WTC11 (cell line): ENCODE data around the gene TERB2. TPM values are rescaled to one million over a fixed set of nuclear protein-coding genes. Genes with fewer than 3 reads are reported as not detected.

Experiments
- ATAC-seq: fragments of 200-7000 bp; cut with Tn5 transposase; 2 replicates; pipeline ENCODE4 v1.10.0; 2021; ENCODE audit warnings: mild to moderate bottlenecking, moderate library complexity
- Bru-seq: library from RNA; stranded (reverse); fragments of 400-500 nt; gene quantifications from one replicate; lab custom pipeline; 2021; lab: Mats Ljungman, UMichigan
- CTCF ChIA-PET: fragments of 300-600 bp; sonication (Branson Sonifier 250); formaldehyde crosslinking; loops from one replicate; lab custom pipeline; 2021; ENCODE audit warnings: antibody characterized with exemption; lab: Charles Lee
- POLR2A ChIA-PET: fragments of 350-600 bp; sonication (Branson Sonifier 250); formaldehyde crosslinking; loops from one replicate; lab custom pipeline; 2021; ENCODE audit warnings: antibody characterized with exemption; lab: Charles Lee
- DNase-seq: peaks from one replicate; pipeline ENCODE4 v3.0.0; 2021; ENCODE audit warnings: low spot score
- H3K27ac Mint-ChIP-seq: 2 replicates; pipeline ENCODE4 v1.8.0; 2021; ENCODE audit warnings: mixed read lengths
- H3K27me3 Mint-ChIP-seq: 2 replicates; pipeline ENCODE4 v1.8.0; 2021; ENCODE audit warnings: low read depth, mild to moderate bottlenecking, moderate library complexity, mixed read lengths
- H3K36me3 Mint-ChIP-seq: 2 replicates; pipeline ENCODE4 v1.8.0; 2021; ENCODE audit warnings: mixed read lengths
- H3K4me1 Mint-ChIP-seq: 2 replicates; pipeline ENCODE4 v1.8.0; 2022; ENCODE audit warnings: mixed read lengths
- H3K4me3 Mint-ChIP-seq: 2 replicates; pipeline ENCODE4 v1.8.0; 2021; ENCODE audit warnings: mild to moderate bottlenecking, moderate library complexity, mixed read lengths
- H3K9me3 Mint-ChIP-seq: 2 replicates; pipeline ENCODE4 v1.8.0; 2021; ENCODE audit warnings: mixed read lengths
- AFF4 ChIP-seq: sonication (generic); formaldehyde crosslinking; IDR thresholded peaks from 2 replicates; pipeline ENCODE4 v1.8.1; 2023; ENCODE audit warnings: mild to moderate bottlenecking, missing genetic modification reagents, borderline replicate concordance
- AR ChIP-seq: fragments of 250-450 bp; sonication (Bioruptor Pico); IDR thresholded peaks from 2 replicates; pipeline ENCODE4 v1.9.0; 2021; ENCODE audit warnings: mild to moderate bottlenecking
- ATF3 ChIP-seq: sonication (generic); formaldehyde crosslinking; conservative IDR thresholded peaks from 2 replicates; pipeline ENCODE4 v1.8.1; 2022; ENCODE audit warnings: mild to moderate bottlenecking, missing genetic modification reagents
- CDX4 ChIP-seq: fragments of 250-450 bp; sonication (Bioruptor Pico); IDR thresholded peaks from 2 replicates; pipeline ENCODE4 v1.9.0; 2021; ENCODE audit warnings: moderate library complexity, mild to moderate bottlenecking, inconsistent platforms, borderline replicate concordance
- E2F1 ChIP-seq: sonication (generic); formaldehyde crosslinking; IDR thresholded peaks from 2 replicates; pipeline ENCODE4 v1.8.0; 2022; ENCODE audit warnings: mild to moderate bottlenecking, missing genetic modification reagents
- ELF4 ChIP-seq: sonication (generic); formaldehyde crosslinking; IDR thresholded peaks from 2 replicates; pipeline ENCODE4 v1.8.1; 2022; ENCODE audit warnings: low read depth, mild to moderate bottlenecking, moderate library complexity, missing genetic modification reagents
- GABPB1 ChIP-seq: sonication (generic); formaldehyde crosslinking; IDR thresholded peaks from 2 replicates; pipeline ENCODE4 v1.8.1; 2023; ENCODE audit warnings: mild to moderate bottlenecking, missing genetic modification reagents
- NFYB ChIP-seq: sonication (generic); formaldehyde crosslinking; conservative IDR thresholded peaks from 2 replicates; pipeline ENCODE4 v1.8.0; 2022; ENCODE audit warnings: low read depth, missing genetic modification reagents
- NR1H2 ChIP-seq: sonication (generic); formaldehyde crosslinking; IDR thresholded peaks from 2 replicates; pipeline ENCODE4 v1.9.0; 2021; ENCODE audit warnings: mild to moderate bottlenecking, moderate library complexity, missing genetic modification reagents
- NR2C2 ChIP-seq: sonication (generic); formaldehyde crosslinking; IDR thresholded peaks from 2 replicates; pipeline ENCODE4 v1.8.0; 2022; ENCODE audit warnings: mild to moderate bottlenecking, missing genetic modification reagents
- PREB ChIP-seq: sonication (generic); formaldehyde crosslinking; IDR thresholded peaks from 2 replicates; pipeline ENCODE4 v1.8.1; 2022; ENCODE audit warnings: mild to moderate bottlenecking, missing genetic modification reagents, moderate library complexity, borderline replicate concordance
- SP1 ChIP-seq: sonication (generic); formaldehyde crosslinking; conservative IDR thresholded peaks from 2 replicates; pipeline ENCODE4 v1.8.1; 2022; ENCODE audit warnings: missing genetic modification reagents
- TEAD1 ChIP-seq: sonication (generic); formaldehyde crosslinking; IDR thresholded peaks from 2 replicates; pipeline ENCODE4 v1.8.0; 2022; ENCODE audit warnings: mild to moderate bottlenecking, missing genetic modification reagents
- TEAD4 ChIP-seq: sonication (generic); formaldehyde crosslinking; IDR thresholded peaks from 2 replicates; pipeline ENCODE4 v1.8.0; 2022; ENCODE audit warnings: mild to moderate bottlenecking, missing genetic modification reagents
- ZNF219 ChIP-seq: sonication (generic); formaldehyde crosslinking; IDR thresholded peaks from 2 replicates; pipeline ENCODE4 v1.8.0; 2023; ENCODE audit warnings: missing genetic modification reagents, mild to moderate bottlenecking, borderline replicate concordance
- ZNF232 ChIP-seq: sonication (generic); formaldehyde crosslinking; IDR thresholded peaks from 2 replicates; pipeline ENCODE4 v1.8.0; 2022; ENCODE audit warnings: mild to moderate bottlenecking, missing genetic modification reagents
- ZNF317 ChIP-seq: sonication (generic); formaldehyde crosslinking; IDR thresholded peaks from 2 replicates; pipeline ENCODE4 v1.8.1; 2023; ENCODE audit warnings: low read depth, mild to moderate bottlenecking, moderate library complexity, missing genetic modification reagents, borderline replicate concordance
- ZNF416 ChIP-seq: fragments of 250-450 bp; sonication (Bioruptor Pico); IDR thresholded peaks from 2 replicates; pipeline ENCODE4 v1.9.0; 2021; ENCODE audit warnings: mild to moderate bottlenecking, inconsistent platforms
- ZNF425 ChIP-seq: fragments of 250-450 bp; sonication (Bioruptor Pico); conservative IDR thresholded peaks from 2 replicates; pipeline ENCODE4 v1.9.0; 2021; ENCODE audit warnings: mild to moderate bottlenecking
- long read RNA-seq, 3 experiments: library from RNA in 1 of 3; library from capped mRNA in 1 of 3; library from polyadenylated mRNA in 1 of 3; unstranded in 2 of 3; stranded (forward) in 1 of 3; transcript quantifications; one replicate each; pipeline ENCODE4 v2.0.0, GENCODE V29; 2021
- total RNA-seq: library from RNA; stranded (reverse); gene quantifications from 3 replicates; pipeline ENCODE4 v1.2.3, GENCODE V29; 2021

Gene TERB2
- total RNA-seq (not detected in 3 replicates), Bru-seq, nascent RNA (not detected)
- long read RNA-seq, experiment 1, result 0 reads
- long read RNA-seq, experiment 2, result 0 reads
- long read RNA-seq, experiment 3, result 0 reads

- CTCF ChIA-PET, result interaction anchor here (1.0 kb wide), 1 partner anchor 81 kb away, joined by 3 read pairs; no protein-coding TSS in a partner anchor
- ATAC-seq, result no peak
- TF ChIP-seq TEAD4 (no peak), ELF4 (no peak), GABPB1 (CRISPR knock-in tag) (no peak), ATF3 (CRISPR knock-in tag) (no peak), NR2C2 (CRISPR knock-in tag) (no peak), CDX4 (CRISPR knock-in tag) (no peak), E2F1 (CRISPR knock-in tag) (no peak), NFYB (no peak), ZNF219 (no peak), ZNF416 (CRISPR knock-in tag) (no peak), SP1 (CRISPR knock-in tag) (no peak), ZNF317 (CRISPR knock-in tag) (no peak), AR (CRISPR knock-in tag) (no peak), TEAD1 (CRISPR knock-in tag) (no peak), ZNF425 (CRISPR knock-in tag) (no peak)
- H3K9me3 Mint-ChIP-seq, result no peaks in the 10 kb centered on the region
- POLR2A ChIA-PET, result no interaction called here
- no peak within 1 kb of the TSS for H3K4me3 Mint-ChIP-seq
- H3K36me3 Mint-ChIP-seq, result no peaks in the 10 kb centered on the region
- H3K27me3 Mint-ChIP-seq, result no peaks in the 10 kb centered on the region
- peaks cover 9% of the 10 kb centered on the region for H3K4me1 Mint-ChIP-seq
- H3K27ac Mint-ChIP-seq, result no peak within 1 kb of the TSS
- no peak for DNase-seq
Observed at GRCh38 chr15:44956388-44956787, at the start of gene TERB2. TERB2 (plus strand) TSS chr15:44956687; CDS start chr15:44956719, 32 bp downstream.

- Mint-ChIP-seq H3K36me3 (no peaks in the 10 kb centered on the region; the same call in 1 of the 2 replicates), H3K27ac (no peak overlapping the region), H3K4me1 (no peaks in the 10 kb centered on the region), H3K9me3 (peaks cover 16% of the 10 kb centered on the region), H3K27me3 (no peaks in the 10 kb centered on the region; the same call in 1 of the 2 replicates), H3K4me3 (no peak overlapping the region)
- ChIA-PET CTCF (no interaction called here), POLR2A (no interaction called here)
- DNase-seq, result no peak
- no peak for ATAC-seq
- TF ChIP-seq ZNF232 (CRISPR knock-in tag) (no peak), AFF4 (CRISPR knock-in tag) (no peak), NR1H2 (CRISPR knock-in tag) (no peak), TEAD1 (CRISPR knock-in tag) (no peak), PREB (CRISPR knock-in tag) (no peak)
Observed at GRCh38 chr15:44909423-44909822, 47.1 kb upstream of the TERB2 start.
